ENCODE measurements around the gene APOF.

Gene APOF

DNA sequence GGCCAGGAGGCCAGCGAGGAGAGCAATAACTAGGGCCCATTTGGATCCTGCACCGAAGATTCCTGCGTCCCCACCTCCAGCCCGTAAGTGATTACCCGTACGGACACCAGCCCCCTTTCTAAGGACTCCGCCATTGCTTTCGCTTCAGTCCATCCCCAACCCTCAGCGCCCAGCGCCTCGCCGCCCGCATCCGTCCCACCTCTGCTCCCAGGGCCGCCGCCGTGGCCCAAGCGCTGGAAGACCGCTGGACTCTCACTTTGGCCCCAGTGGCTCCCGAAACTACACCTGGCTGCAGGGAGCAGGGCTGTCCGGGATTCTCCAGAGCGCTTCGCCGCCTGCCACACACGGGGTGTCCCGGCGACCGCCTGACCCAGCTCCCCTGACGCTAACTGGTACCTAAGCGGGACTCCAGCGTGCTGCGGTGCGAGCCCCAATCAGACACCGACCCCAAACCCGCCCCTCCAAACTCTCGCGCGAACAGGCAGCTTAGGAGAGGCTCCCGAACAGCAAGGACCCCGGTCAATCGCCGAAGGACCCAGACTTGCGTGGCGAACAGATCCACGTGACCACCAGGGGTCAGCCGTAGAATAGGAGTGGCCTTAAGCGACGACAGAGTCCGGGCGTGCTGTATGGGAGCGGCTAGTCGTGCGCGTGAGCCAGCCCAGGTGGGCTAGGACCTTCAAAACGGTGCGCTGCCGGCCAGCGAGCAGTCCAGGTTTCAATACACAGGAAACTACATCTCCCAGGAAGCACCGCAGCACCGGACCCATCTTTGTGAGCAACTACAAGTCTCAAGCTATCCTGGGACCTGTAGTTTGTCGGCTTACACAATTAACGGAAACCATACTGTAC, 46.8 kb downstream of the APOF start, which contains the start of gene CNPY2:
CNPY2 (minus strand) TSS at position 367 of the 852 bp plus-strand sequence. CDS start 771 bp downstream, outside the sequence.
- peaks cover 12 to 31% of the 10 kb centered on the region in 2 donors for H3K36me3 ChIP-seq (ENCODE audit: control insufficient read depth in 1 of 2, insufficient read depth in 2 of 2, low read length in 2 of 2)
- H3K27ac ChIP-seq (ENCODE audit: low read depth, low read length), result peak within 1 kb of the TSS; percentile 90
- no peaks in the 10 kb centered on the region for H3K9me3 ChIP-seq (ENCODE audit: control insufficient read depth in 1 of 2, low read length in 2 of 2)
- H3K9ac ChIP-seq (ENCODE audit: low read depth in 1 of 2, low read length in 2 of 2), result peak within 1 kb of the TSS; percentile 96 to 99
- peak within 1 kb of the TSS; percentile 98 to 99 for H3K4me3 ChIP-seq (ENCODE audit: low read depth in 1 of 2, low read length in 2 of 2)
- H3K4me1 ChIP-seq (ENCODE audit: control insufficient read depth in 1 of 2, insufficient read depth in 2 of 2, low read length in 2 of 2), result peaks cover 10 to 19% of the 10 kb centered on the region in 2 donors
- H3K27me3 ChIP-seq (ENCODE audit: control insufficient read depth in 1 of 2, insufficient read depth in 2 of 2, low read length in 2 of 2), result no peaks in the 10 kb centered on the region

DNA sequence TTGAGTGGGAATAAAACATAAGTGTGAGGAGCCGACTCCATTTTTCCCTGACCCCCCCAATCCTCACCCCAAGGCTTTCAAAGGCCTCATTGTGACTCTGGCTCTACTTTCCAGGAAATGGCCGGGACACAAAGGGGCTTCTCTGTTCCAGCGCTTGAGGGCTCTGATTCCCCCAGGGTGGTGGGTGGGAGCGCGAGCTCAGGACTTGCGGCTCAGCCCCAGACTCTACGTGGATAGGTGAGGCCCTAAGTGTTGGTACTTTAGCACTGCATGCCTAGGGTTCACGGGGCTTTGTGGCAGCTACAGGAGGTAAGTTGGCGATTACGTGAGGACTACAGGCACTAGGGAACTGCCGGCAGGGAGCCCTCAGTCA, 47.4 kb downstream of the APOF start:
- Histone ChIP-seq H3K36me3 (ENCODE audit: control insufficient read depth in 1 of 2, insufficient read depth in 2 of 2, low read length in 2 of 2) (peaks cover 12 to 37% of the 10 kb centered on the region in 2 donors), H3K4me3 (ENCODE audit: low read depth in 1 of 2, low read length in 2 of 2) (peak overlapping the region; percentile 98 to 99), H3K4me1 (ENCODE audit: control insufficient read depth in 1 of 2, insufficient read depth in 2 of 2, low read length in 2 of 2) (peaks cover 10 to 19% of the 10 kb centered on the region in 2 donors), H3K27me3 (ENCODE audit: control insufficient read depth in 1 of 2, insufficient read depth in 2 of 2, low read length in 2 of 2) (no peaks in the 10 kb centered on the region), H3K27ac (ENCODE audit: low read depth, low read length) (peak overlapping the region; percentile 90), H3K9ac (ENCODE audit: low read depth in 1 of 2, low read length in 2 of 2) (peak overlapping the region; percentile 96 to 99), H3K9me3 (ENCODE audit: control insufficient read depth in 1 of 2, low read length in 2 of 2) (no peaks in the 10 kb centered on the region)

DNA sequence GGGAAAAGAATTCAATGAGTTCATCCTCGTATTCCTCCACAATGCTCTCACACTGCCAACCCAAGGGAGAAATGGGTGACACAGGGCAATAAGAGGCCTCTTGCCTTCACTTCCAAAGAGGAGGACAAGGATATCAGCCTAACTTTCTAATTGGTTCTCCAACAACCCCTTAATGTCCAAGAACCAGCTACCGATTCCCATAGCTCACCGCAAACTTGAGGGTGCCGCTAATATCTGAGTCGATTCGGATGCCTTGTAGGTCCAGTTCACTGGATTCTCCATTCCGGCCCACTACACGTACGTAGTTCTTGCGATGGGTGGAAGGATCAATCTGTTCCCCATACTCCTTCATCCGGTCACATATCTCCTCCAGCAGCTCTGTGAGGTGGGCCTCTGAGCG, 51.7 kb downstream of the APOF start:
- no peaks in the 10 kb centered on the region for H3K27me3 ChIP-seq (ENCODE audit: control insufficient read depth in 1 of 2, insufficient read depth in 2 of 2, low read length in 2 of 2)
- peaks cover 0 to 41% of the 10 kb centered on the region in 2 donors for H3K36me3 ChIP-seq (ENCODE audit: control insufficient read depth in 1 of 2, insufficient read depth in 2 of 2, low read length in 2 of 2)
- H3K27ac ChIP-seq (ENCODE audit: low read depth, low read length), result no peak overlapping the region
- no peak overlapping the region for H3K9ac ChIP-seq (ENCODE audit: low read depth in 1 of 2, low read length in 2 of 2)
- no peak overlapping the region for H3K4me3 ChIP-seq (ENCODE audit: low read depth in 1 of 2, low read length in 2 of 2)
- H3K9me3 ChIP-seq (ENCODE audit: control insufficient read depth in 1 of 2, low read length in 2 of 2), result no peaks in the 10 kb centered on the region
- peaks cover 10 to 13% of the 10 kb centered on the region in 2 donors for H3K4me1 ChIP-seq (ENCODE audit: control insufficient read depth in 1 of 2, insufficient read depth in 2 of 2, low read length in 2 of 2)

Measured in duodenal mucosa (tissue), 2 donors.